GM12874 (cell line): ENCODE data around the gene HES4.

Experiments used
- CTCF ChIP-seq: IDR thresholded peaks from 2 replicates; pipeline ENCODE4 v1.5.1; 2011; ENCODE audit warnings: low read depth, mild to moderate bottlenecking, control low read depth, low read length, moderate library complexity; ENCODE audit not compliant: insufficient read depth

The HES4 gene

GRCh38 chr1:983798-984475 is 16.0 kb downstream of the HES4 start:
- TF ChIP-seq CTCF, result peak; percentile 95

- TF ChIP-seq CTCF, result no peak
These were observed 17.0 kb downstream of the HES4 start for GRCh38 chr1:982765-983436.

DNA sequence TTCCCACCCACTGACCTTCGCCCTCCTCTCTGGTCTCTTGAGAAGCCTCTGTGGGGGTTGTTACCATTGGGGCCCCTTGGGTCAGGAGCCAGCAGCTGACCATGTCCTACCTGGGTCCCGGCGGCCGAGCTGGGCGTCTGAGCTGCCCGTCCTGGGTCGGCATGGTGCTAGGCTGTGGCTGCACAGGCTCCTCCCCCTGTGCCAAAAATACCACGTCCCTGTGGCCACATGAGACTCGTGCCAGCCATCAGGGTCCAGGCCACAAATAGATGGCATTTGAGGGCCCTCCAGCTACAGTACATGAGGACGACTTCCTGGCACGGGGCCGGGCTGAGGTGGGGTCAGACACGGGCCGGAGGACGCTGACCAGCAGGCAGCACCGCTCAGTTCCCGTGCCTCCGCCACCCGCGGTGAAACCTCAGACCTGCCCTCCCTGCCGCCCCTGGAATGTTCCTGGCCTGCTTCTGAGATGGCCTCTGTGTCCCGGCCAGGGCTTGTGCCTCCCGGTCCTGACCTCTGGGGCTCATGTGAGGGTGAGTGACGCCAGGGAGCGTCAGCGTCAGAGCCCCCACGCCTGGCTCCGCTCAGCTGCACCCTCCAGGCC is 17.8 kb downstream of the HES4 start, which contains the start of gene PERM1:
Gene PERM1 (minus strand): TSS at position 139 of the 604 bp plus-strand sequence. CDS start 1,064 bp downstream, outside the sequence.
- TF ChIP-seq CTCF, result no peak

GRCh38 chr1:981491-981954 is 18.4 kb downstream of the HES4 start:
- no peak for TF ChIP-seq CTCF

DNA sequence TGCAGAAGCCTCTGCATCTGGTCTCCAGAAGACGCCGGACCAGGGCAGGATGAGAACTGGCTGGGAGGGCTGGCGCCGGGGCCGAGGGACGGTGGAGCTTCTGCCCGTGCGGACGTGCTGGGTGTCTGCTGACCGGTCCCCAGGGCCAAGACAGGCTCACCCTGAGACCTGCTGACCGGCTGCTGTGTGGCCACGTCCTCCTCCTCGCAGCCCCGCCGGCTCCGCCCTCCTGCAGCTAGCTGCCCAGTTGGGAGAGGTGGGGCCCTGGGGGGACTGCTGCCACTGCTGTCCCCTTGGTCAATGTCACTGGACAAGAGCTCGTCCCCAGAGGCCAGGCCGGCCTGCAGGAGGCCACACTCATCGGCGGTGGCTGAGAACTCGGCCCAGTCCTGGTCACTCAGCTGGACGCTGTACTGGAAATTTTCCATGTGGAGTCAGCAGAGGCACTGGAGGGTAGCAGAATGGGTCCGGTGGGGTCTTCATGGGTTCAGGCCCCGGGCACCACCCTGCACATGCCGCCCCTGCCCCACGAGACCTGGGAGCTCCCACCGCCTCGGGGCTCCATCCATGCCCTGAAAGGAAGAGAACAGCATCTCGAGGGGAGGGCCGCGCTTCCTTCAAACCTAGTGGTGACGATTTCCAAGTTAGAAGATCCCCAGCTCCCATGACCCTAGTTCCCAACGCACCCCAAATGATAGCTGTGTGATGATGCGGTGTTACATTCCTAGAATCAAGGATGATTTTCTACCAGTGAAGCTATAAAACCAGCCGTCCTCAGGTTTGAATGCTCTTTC is 19.1 kb downstream of the HES4 start:
- TF ChIP-seq CTCF, result no peak

DNA sequence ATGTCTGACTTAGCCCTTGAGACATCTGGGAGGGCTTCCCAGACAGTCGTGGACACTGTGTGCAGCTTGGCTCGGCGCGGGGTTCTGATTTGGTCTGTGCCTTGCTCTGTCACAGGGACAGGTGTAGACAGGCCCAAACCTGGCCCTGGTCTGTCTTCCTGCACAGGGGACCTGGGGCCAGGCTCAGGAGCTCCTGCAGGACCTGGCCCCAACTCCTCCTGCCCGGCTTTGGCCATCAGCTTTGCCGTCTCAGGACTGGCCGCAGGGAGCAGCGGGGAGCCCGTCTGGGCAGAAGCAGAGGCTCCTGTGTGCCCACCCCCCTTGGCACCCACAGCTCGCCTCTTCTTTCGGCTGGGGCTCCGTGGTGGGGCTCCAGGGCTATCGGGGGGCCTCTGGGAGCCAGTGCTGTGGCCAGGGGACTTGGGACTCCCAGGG is 19.7 kb downstream of the HES4 start:
- TF ChIP-seq CTCF, result no peak

- TF ChIP-seq CTCF, result no peak
These were observed 20.2 kb downstream of the HES4 start for GRCh38 chr1:979744-980072.
